HCT116 (cell line): Measurements from ENCODE around the gene TIE1.
A peak's percentile ranks its signal among the peaks of the same experiment; 100 is the strongest.

ENCODE experiments used
- CEBPB ChIP-seq: IDR thresholded peaks from 2 replicates; pipeline ENCODE4 v1.6.1; 2012; ENCODE audit warnings: low read depth
- CTCF ChIP-seq, 3 experiments: fragments of 200-600 bp in 1 of 3; sonication (generic) in 1 of 3; IDR thresholded peaks in 2 of 3; conservative IDR thresholded peaks in 1 of 3; 2 replicates each; pipeline ENCODE4 v1.5.1; 2012 to 2017; ENCODE audit warnings: low read depth in 2 of 3, low read length in 2 of 3, antibody characterized with exemption in 1 of 3, borderline replicate concordance in 1 of 3, control low read depth in 1 of 3, mild to moderate bottlenecking in 1 of 3, mixed read lengths in 1 of 3, mixed run types in 1 of 3, moderate library complexity in 1 of 3; ENCODE audit not compliant: insufficient read depth in 1 of 3
- EGR1 ChIP-seq: IDR thresholded peaks from 2 replicates; pipeline ENCODE4 v1.6.1; 2012; ENCODE audit warnings: low read depth
- ELF1 ChIP-seq: IDR thresholded peaks from 2 replicates; pipeline ENCODE4 v1.6.1; 2012; ENCODE audit warnings: low read depth, borderline replicate concordance
- EZH2 ChIP-seq: fragments of 200-600 bp; sonication (generic); IDR thresholded peaks from 2 replicates; pipeline ENCODE4 v1.6.1; 2017; ENCODE audit warnings: antibody characterized with exemption, mixed run types
- POLR2A ChIP-seq: IDR thresholded peaks from 2 replicates; pipeline ENCODE4 v1.7.0; 2011; ENCODE audit warnings: borderline replicate concordance; ENCODE audit not compliant: insufficient read depth, insufficient read length; ENCODE audit errors: extremely low read depth
- POLR2AphosphoS5 ChIP-seq: IDR thresholded peaks from 2 replicates; pipeline ENCODE4 v1.6.1; 2011; ENCODE audit warnings: mild to moderate bottlenecking, low read depth, low read length, moderate library complexity
- RAD21 ChIP-seq: IDR thresholded peaks from 2 replicates; pipeline ENCODE4 v1.6.1; 2012; ENCODE audit warnings: low read depth, mild to moderate bottlenecking
- REST ChIP-seq: IDR thresholded peaks from 2 replicates; pipeline ENCODE4 v1.6.1; 2012; ENCODE audit warnings: low read depth
- SP1 ChIP-seq: IDR thresholded peaks from 2 replicates; pipeline ENCODE4 v1.6.1; 2012; ENCODE audit warnings: low read depth
- ZBTB33 ChIP-seq: IDR thresholded peaks from 2 replicates; pipeline ENCODE4 v1.6.1; 2011; ENCODE audit warnings: mild to moderate bottlenecking, low read length, moderate library complexity; ENCODE audit not compliant: insufficient replicate concordance; ENCODE audit errors: extremely low read depth
- ZFX ChIP-seq: fragments of 450-650 bp; IDR thresholded peaks from 2 replicates; pipeline ENCODE4 v1.6.1; 2017

GRCh38 chr1:43348809-43349593 is 48.2 kb downstream of the TIE1 start:
- no peak for TF ChIP-seq CTCF (IDR thresholded peaks at IDR 0.05 in 2 of 3, conservative IDR thresholded peaks at IDR 0.05 in 1 of 3; ENCODE audit: borderline replicate concordance in 1 of 3, insufficient read depth in 1 of 3, low read depth in 2 of 3, low read length in 2 of 3)
- peak; percentile 56 for TF ChIP-seq ZFX
- TF ChIP-seq RAD21: peak; percentile 15; the same call in 1 of the 2 replicates
- TF ChIP-seq EGR1: peak; percentile 86
- TF ChIP-seq ELF1: no peak
- TF ChIP-seq POLR2AphosphoS5: peak; percentile 83
- TF ChIP-seq POLR2A: peak; percentile 15
- TF ChIP-seq EZH2: no peak
- TF ChIP-seq CEBPB: no peak
- TF ChIP-seq ZBTB33: no peak
- no peak for TF ChIP-seq REST
- peak; percentile 52 for TF ChIP-seq SP1
